C4-2B (cell line): Measurements from ENCODE around the gene TM4SF20.

Experiments
- CTCF ChIP-seq: fragments of 450-650 bp; conservative IDR thresholded peaks from 2 replicates; pipeline ENCODE4 v1.5.1; 2017; ENCODE audit warnings: mild to moderate bottlenecking
- ZFX ChIP-seq: fragments of 450-650 bp; IDR thresholded peaks from 2 replicates; pipeline ENCODE4 v1.6.1; 2017

GRCh38 chr2:227370092-227370491, 9.0 kb downstream of the TM4SF20 start:
- no peak for TF ChIP-seq CTCF
- no peak for TF ChIP-seq ZFX
